Vagina (tissue), 2 donors: ENCODE data around the gene GUCD1. TPM values are rescaled to one million over a fixed set of nuclear protein-coding genes. Genes with fewer than 3 reads are reported as not detected.

Source experiments
- DNase-seq, 2 donors: peaks; one replicate each; pipeline ENCODE4 v3.0.0-alpha.2; 2017; ENCODE audit errors: extremely low spot score in 2 of 2
- H3K27ac ChIP-seq: fragments of 200-600 bp; sonication (generic); one replicate; pipeline ENCODE4 v1.5.1; 2019
- H3K27me3 ChIP-seq: fragments of 200-600 bp; sonication (generic); one replicate; pipeline ENCODE4 v1.5.1; 2019
- H3K36me3 ChIP-seq, 2 donors: fragments of 200-600 bp; sonication (generic); one replicate each; pipeline ENCODE4 v1.5.1; 2017 to 2019
- H3K4me1 ChIP-seq: fragments of 200-600 bp; sonication (generic); one replicate; pipeline ENCODE4 v1.5.1; 2019
- H3K4me3 ChIP-seq, 2 donors: fragments of 200-600 bp; sonication (generic); 1 replicate in 1 of 2; 2 replicates in 1 of 2; pipeline ENCODE4 v1.5.1; 2016 to 2019
- H3K9me3 ChIP-seq: fragments of 200-600 bp; sonication (generic); one replicate; pipeline ENCODE4 v1.5.1; 2019
- POLR2A ChIP-seq, 2 donors: fragments of 450-650 bp; IDR thresholded peaks; one replicate each; pipeline ENCODE4 v1.6.1; 2017; ENCODE audit warnings: antibody characterized with exemption in 2 of 2, mild to moderate bottlenecking in 2 of 2, moderate library complexity in 2 of 2
- POLR2AphosphoS5 ChIP-seq, 2 donors: sonication (generic); formaldehyde crosslinking; IDR thresholded peaks; one replicate each; pipeline ENCODE4 v1.9.0; 2017; ENCODE audit warnings: antibody characterized with exemption in 2 of 2, mild to moderate bottlenecking in 2 of 2, low read depth in 1 of 2; ENCODE audit not compliant: insufficient read depth in 1 of 2
- intact Hi-C: fragments of 100-400 bp; cut with DNase I; formaldehyde crosslinking; loops from one replicate; pipeline ENCODE4 v1.15.1; 2023
- total RNA-seq: library from RNA; depleted of rRNA; stranded (reverse); fragments of >200 nt; gene quantifications from one replicate; pipeline ENCODE4 v1.2.3, GENCODE V29; 2016
- TF ChIP-seq, protein P1 (sequence below), 3 experiments: fragments of 450-650 bp in 2 of 3; fragments of 200-600 bp in 1 of 3; sonication (generic) in 1 of 3; IDR thresholded peaks; one replicate each; pipeline ENCODE4 v1.5.1; 2017 to 2019; ENCODE audit warnings: antibody characterized with exemption in 3 of 3, mild to moderate bottlenecking in 2 of 3, moderate library complexity in 2 of 3

The GUCD1 gene
- total RNA-seq, 1 donor from 2014 or later, result 81.8 TPM

- H3K4me1 ChIP-seq, result peaks cover 44% of the 10 kb centered on the region
- no peak for DNase-seq
- no peaks in the 10 kb centered on the region for H3K9me3 ChIP-seq
- no peak for TF ChIP-seq POLR2AphosphoS5 (IDR thresholded peaks at IDR 0.05; ENCODE audit: insufficient read depth in 1 of 2, low read depth in 1 of 2)
- TF ChIP-seq, protein P1, sequence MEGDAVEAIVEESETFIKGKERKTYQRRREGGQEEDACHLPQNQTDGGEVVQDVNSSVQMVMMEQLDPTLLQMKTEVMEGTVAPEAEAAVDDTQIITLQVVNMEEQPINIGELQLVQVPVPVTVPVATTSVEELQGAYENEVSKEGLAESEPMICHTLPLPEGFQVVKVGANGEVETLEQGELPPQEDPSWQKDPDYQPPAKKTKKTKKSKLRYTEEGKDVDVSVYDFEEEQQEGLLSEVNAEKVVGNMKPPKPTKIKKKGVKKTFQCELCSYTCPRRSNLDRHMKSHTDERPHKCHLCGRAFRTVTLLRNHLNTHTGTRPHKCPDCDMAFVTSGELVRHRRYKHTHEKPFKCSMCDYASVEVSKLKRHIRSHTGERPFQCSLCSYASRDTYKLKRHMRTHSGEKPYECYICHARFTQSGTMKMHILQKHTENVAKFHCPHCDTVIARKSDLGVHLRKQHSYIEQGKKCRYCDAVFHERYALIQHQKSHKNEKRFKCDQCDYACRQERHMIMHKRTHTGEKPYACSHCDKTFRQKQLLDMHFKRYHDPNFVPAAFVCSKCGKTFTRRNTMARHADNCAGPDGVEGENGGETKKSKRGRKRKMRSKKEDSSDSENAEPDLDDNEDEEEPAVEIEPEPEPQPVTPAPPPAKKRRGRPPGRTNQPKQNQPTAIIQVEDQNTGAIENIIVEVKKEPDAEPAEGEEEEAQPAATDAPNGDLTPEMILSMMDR (IDR thresholded peaks at IDR 0.05), result no peak
- no peak for TF ChIP-seq POLR2A (IDR thresholded peaks at IDR 0.05)
- intact Hi-C loops, result no loop called here
- H3K27me3 ChIP-seq, result no peaks in the 10 kb centered on the region
- H3K4me3 ChIP-seq, result peak overlapping the region in 1 of 2 donors; percentile 27
- H3K27ac ChIP-seq, result peak overlapping the region; percentile 45
- peaks cover 0 to 18% of the 10 kb centered on the region in 2 donors for H3K36me3 ChIP-seq
These were observed 28.6 kb upstream of the GUCD1 start for GRCh38 chr22:24583221-24584165.

GRCh38 chr22:24582056-24582814 lies 27.3 kb upstream of the GUCD1 start:
- DNase-seq, result no peak
- Histone ChIP-seq H3K4me3 (no peak overlapping the region), H3K27me3 (no peaks in the 10 kb centered on the region), H3K27ac (no peak overlapping the region), H3K9me3 (no peaks in the 10 kb centered on the region), H3K4me1 (peaks cover 51% of the 10 kb centered on the region), H3K36me3 (peaks cover 0 to 8% of the 10 kb centered on the region in 2 donors)
- intact Hi-C loops, result no loop called here
- TF ChIP-seq, protein P1 (IDR thresholded peaks at IDR 0.05), result no peak
- no peak for TF ChIP-seq POLR2AphosphoS5 (IDR thresholded peaks at IDR 0.05; ENCODE audit: insufficient read depth in 1 of 2, low read depth in 1 of 2)
- no peak for TF ChIP-seq POLR2A (IDR thresholded peaks at IDR 0.05)

- no peak for DNase-seq
- no peak overlapping the region for H3K4me3 ChIP-seq
- intact Hi-C loops, result no loop called here
- H3K36me3 ChIP-seq, result no peaks in the 10 kb centered on the region
- H3K27me3 ChIP-seq, result no peaks in the 10 kb centered on the region
- TF ChIP-seq POLR2A (IDR thresholded peaks at IDR 0.05), result no peak
- TF ChIP-seq POLR2AphosphoS5 (IDR thresholded peaks at IDR 0.05; ENCODE audit: insufficient read depth in 1 of 2, low read depth in 1 of 2), result peak in 1 of 2 donors; percentile 26
- TF ChIP-seq, protein P1 (IDR thresholded peaks at IDR 0.05), result no peak
- H3K27ac ChIP-seq, result no peak overlapping the region
- H3K4me1 ChIP-seq, result peaks cover 51% of the 10 kb centered on the region
- no peaks in the 10 kb centered on the region for H3K9me3 ChIP-seq
These were observed 25.3 kb upstream of the GUCD1 start for GRCh38 chr22:24580276-24580675.

DNA sequence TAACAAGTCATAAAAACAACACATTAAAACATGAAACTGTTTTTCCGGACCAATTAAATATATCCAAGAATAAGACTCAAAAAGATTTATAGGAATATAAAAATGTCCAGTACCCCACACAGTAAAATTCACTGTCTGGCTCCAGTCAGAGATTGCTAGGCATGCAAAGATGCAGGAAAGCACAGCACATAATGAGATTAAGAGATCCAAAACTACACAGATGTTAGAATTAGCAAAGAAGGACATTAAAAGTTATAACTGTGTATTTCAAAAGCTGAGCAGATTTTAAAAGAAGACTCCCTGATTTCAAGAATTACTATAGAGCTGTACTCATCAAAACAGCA lies 24.3 kb upstream of the GUCD1 start:
- intact Hi-C loops, result no loop called here

More for the DNA sequence above, 24.3 kb upstream of the GUCD1 start:
- Histone ChIP-seq H3K27me3 (no peaks in the 10 kb centered on the region), H3K36me3 (peaks cover 0 to 4% of the 10 kb centered on the region in 2 donors), H3K4me1 (peaks cover 51% of the 10 kb centered on the region), H3K9me3 (no peaks in the 10 kb centered on the region), H3K4me3 (no peak overlapping the region), H3K27ac (peak overlapping the region; percentile 1)
- no peak for DNase-seq
- TF ChIP-seq POLR2AphosphoS5 (IDR thresholded peaks at IDR 0.05; ENCODE audit: insufficient read depth in 1 of 2, low read depth in 1 of 2) (no peak), POLR2A (IDR thresholded peaks at IDR 0.05) (no peak)
- TF ChIP-seq, protein P1 (IDR thresholded peaks at IDR 0.05), result no peak
